COR-L47 (cell line): ENCODE measurements around the gene NHSL2.
"Not testable (repeated sequence)": the region's sequence is repeated elsewhere in the genome, so short reads cannot be mapped to it uniquely, and the experiment has no call there.

Experiments
- DNase-seq: peaks from one replicate; lab custom pipeline; 2025; lab: John Stamatoyannopoulos, UW

The NHSL2 gene

GRCh38 chrX:71910643-71910985 lies at the start of gene NHSL2:
Gene NHSL2, plus strand, starts transcription at chrX:71910845.
- DNase-seq: no peak

- DNase-seq: no peak
Observed at GRCh38 chrX:71867680-71868079, 43.0 kb upstream of the NHSL2 start.

GRCh38 chrX:71869566-71869965 lies 41.1 kb upstream of the NHSL2 start:
- not testable (repeated sequence) for DNase-seq

- DNase-seq: no peak
Observed at GRCh38 chrX:71870208-71871098, 40.2 kb upstream of the NHSL2 start.

GRCh38 chrX:71871367-71871766 lies 39.3 kb upstream of the NHSL2 start:
- DNase-seq: no peak

GRCh38 chrX:71872542-71873458 lies 37.8 kb upstream of the NHSL2 start:
- no peak for DNase-seq

GRCh38 chrX:71873459-71873833 lies 37.2 kb upstream of the NHSL2 start:
- no peak for DNase-seq

GRCh38 chrX:71876841-71877240 lies 33.8 kb upstream of the NHSL2 start:
- not testable (repeated sequence) for DNase-seq

GRCh38 chrX:71885099-71885498 lies 25.5 kb upstream of the NHSL2 start:
- no peak for DNase-seq

GRCh38 chrX:71895607-71896006 lies 15.0 kb upstream of the NHSL2 start:
- DNase-seq: no peak

GRCh38 chrX:71906144-71906543 lies 4.5 kb upstream of the NHSL2 start:
- DNase-seq: no peak

- no peak for DNase-seq
Observed at GRCh38 chrX:71908387-71908786, 2.3 kb upstream of the NHSL2 start.

- no peak for DNase-seq
Observed at GRCh38 chrX:71909956-71910355, 689 bp upstream of the NHSL2 start.

GRCh38 chrX:71910986-71911730 lies 513 bp downstream of the NHSL2 start:
- no peak for DNase-seq

GRCh38 chrX:71911731-71912050 lies 1.0 kb downstream of the NHSL2 start:
- no peak for DNase-seq

GRCh38 chrX:71912156-71912555 lies 1.5 kb downstream of the NHSL2 start:
- no peak for DNase-seq

GRCh38 chrX:71913156-71913950 lies 2.7 kb downstream of the NHSL2 start:
- no peak for DNase-seq

- no peak for DNase-seq
Observed at GRCh38 chrX:71917621-71918343, 7.1 kb downstream of the NHSL2 start.

GRCh38 chrX:71919431-71919830 lies 8.8 kb downstream of the NHSL2 start:
- no peak for DNase-seq

- DNase-seq: no peak
Observed at GRCh38 chrX:71919886-71920285, 9.2 kb downstream of the NHSL2 start.

GRCh38 chrX:71922686-71923085 lies 12.0 kb downstream of the NHSL2 start:
- DNase-seq: no peak
